Stimulated activated naive CD8-positive, alpha-beta T cell treated with anti-CD3 and anti-CD28 coated beads, Interleukin-15, Interleukin-2, amounts not matched to agents 100 U/mL and 50 U/mL, for 24 hours (primary cell): ENCODE results near the gene S100A12.
"Not testable (repeated sequence)": the region's sequence is repeated elsewhere in the genome, so short reads cannot be mapped to it uniquely, and the experiment has no call there.

Source experiments
- ATAC-seq: fragments of 150-1000 bp; cut with Tn5 transposase; one replicate; pipeline ENCODE4 v1.10.0; 2021
- DNase-seq: peaks from one replicate; pipeline ENCODE4 v3.0.0; 2021

S100A12 gene

DNA sequence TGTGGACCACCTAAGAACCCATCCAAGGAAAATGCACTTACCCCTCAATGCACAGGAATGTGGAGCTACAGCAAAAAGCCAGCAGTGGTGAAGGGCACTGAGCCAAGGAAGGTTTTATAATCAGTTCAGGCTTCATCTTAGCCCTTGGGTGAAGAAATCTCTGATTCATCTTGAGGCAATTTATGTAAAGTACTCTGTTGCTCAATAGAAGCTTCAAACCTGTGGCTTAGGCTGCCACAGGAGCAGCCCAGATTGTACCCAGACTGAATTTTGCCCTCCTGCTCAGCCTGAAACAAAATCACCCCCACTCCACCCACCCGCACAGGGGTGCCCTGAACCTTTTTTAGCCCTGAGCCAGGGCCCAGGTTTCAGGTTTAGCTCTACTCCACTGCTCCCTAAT, at the start of gene S100A12:
TSS of gene S100A12 (minus strand) at position 111 of the 400 bp plus-strand sequence. CDS start 1,029 bp downstream, outside the sequence.
- DNase-seq: no peak
- no peak for ATAC-seq

DNA sequence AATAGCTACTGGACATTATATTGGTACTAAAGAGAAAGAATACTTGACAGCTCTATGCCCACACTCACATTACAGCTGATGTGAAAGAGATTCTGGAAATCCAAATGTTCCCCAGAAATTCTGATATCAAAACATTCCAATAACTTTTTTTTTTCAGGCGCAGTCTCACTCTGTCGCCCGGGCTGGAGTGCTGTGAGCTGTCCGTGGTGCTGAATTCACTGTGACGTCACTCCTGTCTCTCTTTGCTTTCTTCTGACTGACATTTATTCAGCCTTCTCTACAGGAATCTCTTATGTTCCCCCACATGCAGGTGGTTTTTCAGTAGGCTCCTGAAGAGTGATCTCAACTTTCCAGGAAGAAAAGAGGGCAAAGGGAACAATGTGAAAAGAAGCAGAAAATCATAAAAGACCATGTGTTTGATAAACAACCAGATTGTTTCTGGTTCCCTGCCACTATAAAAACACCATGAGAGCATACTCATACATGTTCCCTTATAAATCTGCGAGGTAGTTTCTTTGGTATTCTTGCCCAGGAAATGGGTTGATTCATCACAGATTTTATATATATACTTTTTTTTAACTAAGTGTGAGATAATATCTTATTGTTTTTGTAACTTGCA, 47.1 kb upstream of the S100A12 start:
- ATAC-seq: no peak
- peak; percentile 68 for DNase-seq

DNA sequence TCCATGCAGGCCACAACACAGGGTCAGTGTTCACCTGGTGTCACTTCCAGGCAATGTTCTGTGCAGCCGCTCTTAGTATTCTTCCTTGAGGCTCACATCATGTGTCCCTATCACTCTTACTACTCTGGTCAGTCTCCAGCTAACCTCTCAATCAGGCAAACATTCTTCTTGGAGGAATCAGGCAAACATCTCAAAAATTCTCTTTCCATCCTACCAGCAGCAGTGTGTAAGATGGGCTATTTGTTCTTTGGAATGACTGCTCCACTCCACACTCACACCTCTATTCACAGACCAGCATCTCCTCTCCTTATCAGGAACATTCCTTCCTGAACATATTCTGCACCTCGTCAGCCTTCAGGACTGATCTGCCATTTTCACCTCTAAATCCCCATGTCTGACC, 44.9 kb upstream of the S100A12 start:
- no peak for ATAC-seq
- no peak for DNase-seq

DNA sequence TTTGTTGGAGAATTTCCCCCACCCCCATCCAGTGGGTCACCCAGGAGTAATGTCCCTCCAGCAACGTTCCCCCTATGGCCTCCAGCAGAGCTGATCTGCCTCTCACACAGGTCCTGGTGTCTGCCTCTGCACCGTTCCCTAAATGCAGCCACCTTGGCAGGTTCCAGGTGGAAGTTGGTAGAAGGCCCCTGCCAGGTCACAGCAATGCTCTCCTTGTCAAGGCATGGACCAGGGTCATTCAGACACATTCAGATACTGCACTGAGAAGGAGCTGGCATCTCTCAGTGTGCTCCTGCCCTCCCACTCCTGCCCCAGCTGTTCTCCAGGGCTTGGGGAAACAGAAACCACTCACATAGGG, 44.0 kb upstream of the S100A12 start:
- ATAC-seq: not testable (repeated sequence)

DNA sequence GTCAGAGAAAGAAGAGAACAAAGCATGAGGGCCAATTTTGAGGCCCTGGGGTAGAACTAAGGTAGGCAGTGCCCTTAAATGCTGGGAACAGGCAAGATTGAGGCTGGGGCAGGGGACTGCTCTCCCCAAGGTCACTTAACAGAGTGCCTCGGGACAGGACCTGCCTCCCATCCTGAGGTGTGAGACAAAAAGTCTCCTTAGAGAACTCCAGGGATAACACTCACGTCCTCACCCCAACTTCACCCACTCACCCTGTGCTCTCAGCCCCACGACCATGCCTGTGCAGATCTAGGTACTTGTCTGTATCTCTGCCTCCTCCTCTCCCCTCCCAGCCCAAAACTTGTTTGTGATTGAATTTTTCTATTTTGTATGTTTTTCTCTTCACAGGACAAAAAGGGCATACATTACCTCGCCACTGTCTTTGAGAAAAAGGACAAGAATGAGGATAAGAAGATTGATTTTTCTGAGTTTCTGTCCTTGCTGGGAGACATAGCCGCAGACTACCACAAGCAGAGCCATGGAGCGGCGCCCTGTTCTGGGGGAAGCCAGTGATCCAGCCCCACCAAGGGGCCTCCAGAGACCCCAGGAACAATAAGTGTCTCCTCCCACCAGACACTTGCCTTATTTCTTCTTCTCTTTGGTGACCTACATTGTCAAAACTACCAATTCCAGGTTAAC, 43.5 kb upstream of the S100A12 start:
- ATAC-seq: not testable (repeated sequence)

More for the DNA sequence above, 44.0 kb upstream of the S100A12 start:
- DNase-seq: not testable (repeated sequence)

DNA sequence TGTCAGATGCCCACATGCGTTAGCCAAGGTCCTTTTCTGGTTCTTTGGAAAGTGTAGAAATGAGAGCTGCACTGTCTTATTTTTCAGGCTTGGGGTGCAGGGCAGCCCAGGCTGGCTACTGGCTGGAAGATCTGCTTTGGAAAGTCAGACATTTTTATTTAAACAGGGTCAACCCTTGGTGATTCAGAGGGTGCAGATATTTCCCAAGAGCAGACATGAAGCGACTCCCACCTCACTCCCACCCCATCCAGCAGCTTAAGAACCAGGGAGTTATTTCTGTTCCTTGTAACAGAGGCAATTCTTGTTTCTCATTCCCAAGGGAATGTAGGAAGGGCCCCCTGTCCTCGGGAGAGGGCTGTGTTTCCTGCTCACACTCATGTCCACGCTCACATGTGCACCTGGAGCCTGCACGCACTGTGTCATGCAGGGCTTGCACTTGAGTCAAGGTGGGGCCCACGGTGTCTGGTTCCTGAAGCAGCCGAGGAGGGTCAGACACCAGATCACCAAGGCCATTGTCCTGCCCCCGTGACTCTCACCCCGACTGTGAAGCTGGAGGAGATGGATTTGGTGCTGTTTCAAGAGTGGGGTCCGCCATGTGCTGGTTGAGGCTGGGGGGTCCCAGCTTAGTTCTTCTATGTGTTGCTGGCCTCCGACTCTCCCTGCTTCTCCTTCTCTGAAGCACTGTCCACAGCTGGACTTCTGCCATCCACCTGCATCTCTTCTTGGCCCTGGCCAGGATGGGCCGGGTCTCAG, 41.9 kb upstream of the S100A12 start:
- DNase-seq (no peak), ATAC-seq (no peak)

More for the DNA sequence above, 43.5 kb upstream of the S100A12 start:
- not testable (repeated sequence) for DNase-seq

DNA sequence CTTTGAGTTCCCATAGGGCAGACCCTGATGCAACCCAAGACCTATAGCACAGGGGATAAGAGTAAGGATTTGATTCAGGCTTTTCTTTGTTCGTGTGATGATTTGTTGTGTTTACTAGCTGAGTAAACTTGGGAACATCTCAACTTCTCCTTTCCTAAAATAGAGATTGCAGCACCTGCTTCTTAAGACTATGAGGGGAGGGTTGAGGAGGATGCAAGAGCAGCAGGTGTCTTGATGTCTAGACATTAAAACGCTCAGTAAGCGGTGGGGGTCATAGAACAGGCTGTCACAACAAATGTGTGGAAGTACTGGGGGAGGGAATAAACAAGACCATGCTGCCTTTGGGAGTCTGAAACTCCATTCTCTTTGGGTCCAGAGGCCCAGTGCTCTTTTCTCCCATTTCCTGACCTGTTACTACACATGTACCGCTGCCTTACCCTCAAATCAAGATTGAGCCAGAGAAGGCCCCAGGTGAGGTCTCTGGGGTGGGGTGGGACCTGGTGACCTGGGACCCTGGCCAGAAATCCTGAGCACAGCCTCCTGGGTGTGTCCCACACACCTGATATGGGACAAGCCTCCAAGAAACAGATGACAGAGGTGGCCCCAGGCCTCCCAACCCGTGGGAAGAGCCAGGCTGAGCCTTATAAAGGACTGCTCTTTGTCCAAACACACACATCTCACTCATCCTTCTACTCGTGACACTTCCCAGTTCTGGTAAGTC, 40.6 kb upstream of the S100A12 start, which contains the start of gene S100A7A:
TSS of gene S100A7A (plus strand) at position 671 of the 721 bp plus-strand sequence. CDS start 1,563 bp downstream, outside the sequence.
- DNase-seq (no peak), ATAC-seq (no peak)

DNA sequence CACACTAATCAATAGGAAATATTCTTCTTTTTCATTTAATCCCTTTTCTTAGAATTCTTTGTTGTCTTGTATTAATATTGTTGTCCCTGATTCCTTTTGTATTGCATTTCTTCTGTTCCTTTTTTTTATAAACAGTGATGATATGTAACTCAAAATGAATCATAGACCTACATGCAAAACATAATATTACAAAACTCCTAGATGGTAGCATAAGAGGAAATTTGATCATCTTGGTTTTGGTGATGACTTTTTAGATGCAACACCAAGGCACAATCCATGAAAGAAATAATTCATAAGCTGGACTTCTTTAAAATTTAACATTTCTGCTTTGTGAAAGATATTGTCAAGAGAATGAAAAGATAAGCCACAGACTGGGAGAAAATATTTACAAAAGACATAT, 38.5 kb upstream of the S100A12 start:
- DNase-seq, ATAC-seq: not testable (repeated sequence)

DNA sequence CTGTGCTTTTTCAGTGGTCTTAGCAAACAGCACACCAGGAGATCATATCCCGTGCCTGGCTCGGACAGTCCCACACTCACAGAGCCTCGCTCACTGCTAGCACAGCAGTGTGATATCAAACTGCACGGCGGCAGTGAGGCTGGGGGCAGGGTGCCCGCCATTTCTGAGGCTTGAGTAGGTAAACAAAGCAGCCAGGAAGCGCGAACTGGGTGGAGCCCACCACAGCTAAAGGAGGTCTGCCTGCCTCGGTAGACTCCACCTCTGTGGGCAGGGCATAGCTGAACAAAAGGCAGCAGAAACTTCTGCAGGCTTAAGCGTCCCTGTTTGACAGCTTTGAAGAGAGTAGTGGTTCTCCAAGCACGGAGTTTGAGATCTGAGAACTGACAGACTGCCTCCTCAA, 31.9 kb upstream of the S100A12 start:
- DNase-seq, ATAC-seq: not testable (repeated sequence)

DNA sequence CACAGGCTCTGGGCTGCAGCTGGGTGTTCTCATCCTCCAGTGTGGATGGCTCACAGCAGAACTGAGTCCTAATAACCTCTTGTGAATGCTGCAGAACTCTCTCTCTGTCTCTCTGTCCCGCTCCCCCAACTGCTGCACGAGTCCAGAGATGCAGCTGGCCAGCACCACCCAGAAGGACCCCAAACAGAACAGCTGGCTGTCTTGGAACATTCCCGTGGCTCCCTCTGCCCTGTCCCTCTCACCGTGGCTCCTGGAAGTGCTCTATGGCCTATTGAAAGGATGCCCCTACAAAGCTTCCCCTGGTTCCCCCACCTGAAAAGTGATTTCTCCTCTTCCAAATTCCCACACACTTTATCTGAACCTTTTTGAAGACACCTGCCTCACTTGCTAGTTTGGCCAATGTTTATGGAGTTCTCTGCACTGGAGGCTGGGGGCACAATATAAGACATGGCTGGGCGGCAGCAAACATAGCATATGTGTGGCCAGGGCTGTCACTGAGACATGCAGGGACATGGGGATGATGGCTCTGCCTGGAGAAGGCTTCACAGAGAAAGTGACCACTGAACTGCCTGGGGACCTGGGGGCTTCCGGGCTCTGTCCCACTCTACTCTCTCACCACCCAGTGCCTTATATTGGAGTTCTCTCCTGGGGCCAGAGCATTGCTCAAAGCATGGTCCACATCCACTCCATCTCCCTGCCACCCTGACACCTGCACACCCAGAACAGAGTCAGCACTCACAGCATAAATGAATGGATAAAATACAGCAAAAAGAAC, 30.6 kb upstream of the S100A12 start:
- ATAC-seq: not testable (repeated sequence)

DNA sequence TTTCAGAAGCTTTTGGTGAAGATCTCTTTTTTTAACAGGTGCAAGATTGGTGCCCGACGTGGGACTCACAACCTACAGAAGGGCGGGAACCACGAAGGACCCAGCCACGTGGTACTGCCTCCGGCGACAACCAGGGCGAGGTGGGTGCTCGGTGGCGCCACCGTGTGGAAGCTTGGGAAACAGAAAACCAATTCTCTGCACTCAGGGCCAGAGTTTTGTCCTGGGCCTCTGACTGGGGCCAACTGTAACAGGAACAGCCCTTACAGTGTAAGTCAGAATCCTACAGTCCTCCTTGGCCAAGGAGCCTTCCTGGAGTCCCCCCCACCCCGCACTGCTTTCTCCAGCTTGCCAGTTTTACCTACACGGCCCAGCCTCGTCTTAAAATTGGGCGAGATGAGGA, 29.3 kb upstream of the S100A12 start:
- peak; percentile 62 for DNase-seq
- ATAC-seq: peak; percentile 59

More for the DNA sequence above, 30.6 kb upstream of the S100A12 start:
- not testable (repeated sequence) for DNase-seq

DNA sequence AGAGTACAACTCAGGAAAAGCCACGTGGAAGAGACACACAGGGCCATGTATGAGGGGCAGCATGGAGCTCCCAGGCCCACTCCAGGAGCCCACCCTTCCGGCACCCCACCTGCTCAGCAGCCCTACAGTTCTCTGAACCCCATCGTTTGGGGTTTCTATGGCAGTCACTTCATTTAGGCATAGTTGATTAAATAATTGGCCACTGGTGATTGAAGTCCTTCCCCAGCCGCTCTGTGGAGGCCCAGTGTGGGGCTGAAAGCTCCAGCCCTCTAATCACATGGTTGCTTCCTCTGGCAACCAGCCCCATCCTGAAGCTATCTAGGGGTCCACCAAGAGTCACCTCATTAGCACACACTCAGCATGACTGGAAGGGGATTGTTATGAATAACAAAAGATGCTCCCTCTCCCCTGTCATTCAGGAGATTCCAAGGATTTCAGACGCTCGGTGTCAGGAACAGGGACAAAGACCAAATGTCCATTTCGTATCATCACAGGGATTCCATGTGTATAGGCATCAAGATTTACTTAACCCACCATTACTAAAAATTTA, 28.7 kb upstream of the S100A12 start:
- no peak for ATAC-seq
- DNase-seq: no peak

DNA sequence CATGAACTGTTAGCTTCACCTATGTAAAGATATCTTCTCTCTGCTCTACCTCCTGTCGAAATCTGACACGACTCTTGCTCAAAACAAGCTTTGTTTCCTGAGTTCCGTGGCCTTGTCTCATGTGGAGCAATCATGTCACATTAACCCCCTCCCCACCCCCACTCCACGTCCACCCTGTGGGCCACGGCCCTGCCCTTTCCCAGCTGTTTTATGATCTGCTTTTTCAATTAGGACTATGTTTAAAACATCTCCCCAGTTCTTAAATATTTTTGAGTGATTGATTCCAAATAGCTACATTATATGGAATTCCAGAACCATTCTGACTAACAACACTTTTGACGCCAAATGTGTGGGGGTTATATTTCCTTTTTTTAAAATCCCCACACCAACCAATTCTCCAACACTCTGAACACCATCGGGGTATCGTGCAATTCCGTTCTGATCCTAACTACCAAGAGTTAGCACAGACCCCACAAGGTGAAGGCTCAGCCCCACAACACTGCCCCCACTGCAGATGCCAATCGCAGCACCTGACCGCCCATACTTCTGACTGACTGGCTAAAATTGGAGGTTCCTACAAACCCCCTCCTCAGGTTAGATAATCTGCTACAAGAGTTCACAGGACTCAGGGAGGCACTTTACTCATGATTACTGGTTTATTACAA, 28.1 kb upstream of the S100A12 start:
- ATAC-seq (no peak), DNase-seq (no peak)

DNA sequence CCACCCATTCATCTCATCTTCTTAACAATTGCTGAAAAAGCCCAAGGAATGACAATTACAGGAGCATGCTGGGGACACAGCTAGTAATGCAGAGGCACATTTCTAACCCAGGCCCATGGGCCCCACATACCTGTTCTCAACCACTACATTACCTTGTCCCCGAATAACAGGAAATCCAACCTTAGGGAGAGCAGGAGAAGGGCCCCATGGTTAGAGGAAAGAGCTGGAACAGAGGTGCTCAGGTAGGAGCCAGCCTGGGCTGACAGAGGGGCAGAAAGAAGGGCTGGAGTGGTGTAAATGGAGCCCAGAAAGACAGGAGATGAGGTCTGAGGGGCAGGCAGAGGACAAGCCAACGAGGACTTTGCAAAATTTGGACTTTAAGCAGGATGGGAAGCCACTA, 26.8 kb upstream of the S100A12 start:
- ATAC-seq: no peak
- no peak for DNase-seq

DNA sequence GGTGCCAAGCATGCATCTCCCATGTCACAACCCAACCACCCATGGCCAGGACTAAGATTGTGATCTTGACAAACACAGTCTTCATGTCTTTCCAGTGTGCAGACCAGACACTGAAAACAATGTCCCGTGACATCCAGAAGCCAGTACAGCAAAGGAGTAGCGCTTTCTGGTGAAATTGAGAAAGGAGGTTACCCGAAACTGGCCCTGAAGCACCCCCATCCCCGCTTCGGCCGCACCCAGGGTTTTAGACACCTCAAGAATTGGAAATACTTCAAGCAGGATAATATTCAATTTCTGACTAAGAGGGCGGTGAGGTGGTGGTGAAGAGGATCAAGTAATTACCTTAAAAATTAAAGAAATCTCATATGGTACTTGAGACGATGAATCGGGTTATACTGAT, 26.0 kb upstream of the S100A12 start:
- no peak for DNase-seq

DNA sequence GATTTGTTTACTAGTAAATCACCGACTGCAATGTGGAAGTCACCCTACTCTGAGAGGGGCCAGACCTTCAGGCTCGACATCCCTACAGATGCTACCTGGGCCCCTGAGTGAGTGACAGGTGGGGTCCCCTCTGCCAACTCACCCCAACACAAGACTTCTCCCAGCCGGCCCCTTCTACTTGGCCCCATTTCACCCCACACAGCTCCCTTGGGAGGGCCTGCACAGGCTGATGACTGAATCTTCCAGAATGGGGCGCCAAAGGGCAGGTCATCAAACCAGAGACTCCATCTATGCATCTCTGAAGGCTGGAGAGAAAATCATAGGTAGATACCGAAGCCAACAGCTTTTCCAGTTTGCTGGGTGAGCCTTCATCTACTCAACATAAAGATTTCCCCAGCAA, 24.8 kb upstream of the S100A12 start:
- ATAC-seq: no peak

More for the DNA sequence above, 26.0 kb upstream of the S100A12 start:
- ATAC-seq: no peak

DNA sequence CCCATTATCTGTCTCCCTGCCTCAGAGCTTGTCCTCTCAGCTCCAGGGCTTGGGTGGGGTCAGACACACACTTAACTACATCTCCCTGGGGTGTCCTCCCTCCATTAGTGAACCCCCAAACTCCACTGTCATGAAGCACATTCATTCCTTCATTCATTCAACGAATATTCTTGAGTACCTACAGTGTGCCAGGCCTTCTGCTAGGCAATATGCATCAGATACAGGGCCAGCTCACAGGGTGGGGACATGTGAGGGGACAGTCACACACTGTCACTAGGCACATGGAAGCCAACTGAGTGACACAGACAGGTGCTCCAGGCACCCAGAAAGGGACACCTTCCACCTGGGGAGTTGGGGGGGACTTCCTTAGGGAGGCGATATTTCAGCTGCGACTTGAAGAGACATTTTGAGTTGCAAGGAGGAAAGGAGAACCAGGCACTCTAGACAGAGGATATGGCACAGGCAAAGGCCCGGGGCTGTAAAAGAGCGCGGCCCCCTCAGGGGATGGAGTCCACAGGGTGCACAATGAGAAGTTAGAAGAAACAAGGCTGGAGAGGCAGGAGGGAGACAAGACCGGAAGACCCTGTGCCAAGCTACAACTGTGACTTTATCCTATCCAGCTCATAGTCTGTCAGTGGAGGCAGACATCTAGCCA, 24.1 kb upstream of the S100A12 start:
- ATAC-seq (no peak), DNase-seq (no peak)

More for the DNA sequence above, 24.8 kb upstream of the S100A12 start:
- no peak for DNase-seq

DNA sequence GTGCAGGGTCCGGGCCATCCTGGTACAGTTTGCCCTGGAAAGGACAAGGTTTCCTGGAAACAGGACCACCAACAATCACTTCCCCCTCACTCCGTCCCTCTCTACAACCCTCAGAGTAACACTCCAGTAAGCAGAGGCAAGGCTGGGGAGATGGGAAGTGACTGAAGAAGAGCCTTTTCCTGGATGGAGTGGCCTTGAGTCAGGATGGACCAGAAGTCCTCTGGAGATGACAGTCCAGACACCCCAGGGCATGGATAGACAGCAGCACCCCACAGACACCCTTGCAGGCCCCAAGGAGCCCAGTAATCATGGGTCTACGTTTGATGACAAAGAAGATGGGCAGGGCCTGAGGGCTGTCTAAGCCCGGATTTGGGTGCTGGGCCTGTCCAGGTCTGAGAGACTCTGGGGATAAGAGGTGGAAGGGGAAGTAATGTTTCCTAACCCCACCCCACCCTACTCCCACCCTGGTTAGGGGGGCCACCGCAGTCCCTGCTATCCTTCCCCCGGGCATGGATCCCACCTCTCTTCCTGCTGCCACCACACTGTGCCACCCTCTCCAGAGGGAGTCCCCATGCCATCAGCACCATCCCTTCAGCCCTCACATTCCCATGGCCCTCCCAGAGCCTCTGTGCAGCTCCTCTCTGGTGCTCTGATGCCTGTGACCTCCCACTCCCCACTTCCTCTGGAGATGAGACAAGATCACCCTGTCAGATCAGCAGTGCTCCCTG, 22.7 kb upstream of the S100A12 start:
- ATAC-seq (no peak), DNase-seq (no peak)
